Neural cell (in vitro differentiated cells): ENCODE data around the gene SPATA45.

Experiments used
- CTCF ChIP-seq: fragments of 450-650 bp; IDR thresholded peaks from 2 replicates; pipeline ENCODE4 v1.5.1; 2014; ENCODE audit warnings: antibody characterized with exemption, mild to moderate bottlenecking, moderate library complexity; ENCODE audit not compliant: poor library complexity, severe bottlenecking
- MXI1 ChIP-seq: fragments of 450-650 bp; conservative IDR thresholded peaks from 2 replicates; pipeline ENCODE4 v1.6.1; 2014; ENCODE audit warnings: antibody characterized with exemption, mild to moderate bottlenecking; ENCODE audit not compliant: poor library complexity, severe bottlenecking
- POLR2AphosphoS5 ChIP-seq: IDR thresholded peaks from 2 replicates; pipeline ENCODE4 v1.6.1; 2012

- TF ChIP-seq CTCF (no peak), POLR2AphosphoS5 (no peak), MXI1 (no peak)
Observed at GRCh38 chr1:212871976-212872375, 24.5 kb upstream of the SPATA45 start.
